Neural cell (in vitro differentiated cells): ENCODE measurements around the gene GUCY2F. TPM values are rescaled to one million over a fixed set of nuclear protein-coding genes. Genes with fewer than 3 reads are reported as not detected.

Experiments used
- H2AFZ ChIP-seq: fragments of 200-600, 300-800 bp; sonication (generic), shearing (Covaris generic); 2 replicates; pipeline ENCODE4 v1.6.0; 2014; ENCODE audit warnings: low read depth, mild to moderate bottlenecking, antibody characterized with exemption, low read length, moderate library complexity
- H3F3A ChIP-seq: fragments of 200-600 bp; shearing (Covaris generic); 2 replicates; pipeline ENCODE4 v1.6.1; 2016; ENCODE audit warnings: mild to moderate bottlenecking, moderate library complexity, mixed read lengths, antibody characterized with exemption, low read length; ENCODE audit not compliant: insufficient read depth, poor library complexity, severe bottlenecking
- H3K27ac ChIP-seq: fragments of 200-600, 300-800 bp; sonication (generic), shearing (Covaris generic); 2 replicates; pipeline ENCODE4 v1.5.1; 2014; ENCODE audit warnings: mild to moderate bottlenecking, low read length, moderate library complexity
- H3K27me3 ChIP-seq: fragments of 300-800, 200-600 bp; sonication (generic), shearing (Covaris generic); 2 replicates; pipeline ENCODE4 v1.6.0; 2014; ENCODE audit warnings: mild to moderate bottlenecking, low read depth, low read length, moderate library complexity; ENCODE audit not compliant: insufficient read depth
- H3K36me3 ChIP-seq: fragments of 300-800, 200-600 bp; sonication (generic), shearing (Covaris generic); 2 replicates; pipeline ENCODE4 v1.5.1; 2014; ENCODE audit warnings: mild to moderate bottlenecking, antibody characterized with exemption, low read length, moderate library complexity; ENCODE audit not compliant: insufficient read depth
- H3K4me2 ChIP-seq: fragments of 300-800, 200-600 bp; sonication (generic), shearing (Covaris generic); 2 replicates; pipeline ENCODE4 v1.6.0; 2014; ENCODE audit warnings: mild to moderate bottlenecking, low read length
- H3K4me3 ChIP-seq: fragments of 300-800, 200-600 bp; sonication (generic), shearing (Covaris generic); 2 replicates; pipeline ENCODE4 v1.5.1; 2014; ENCODE audit warnings: mild to moderate bottlenecking, low read length, moderate library complexity
- H3K79me2 ChIP-seq: fragments of 200-600 bp; shearing (Covaris generic); replicated peaks from 2 replicates; pipeline ENCODE4 v1.6.0; 2014; ENCODE audit warnings: mild to moderate bottlenecking, low read length, moderate library complexity; ENCODE audit not compliant: insufficient read depth
- H3K9ac ChIP-seq: fragments of 300-800, 200-600 bp; sonication (generic), shearing (Covaris generic); 2 replicates; pipeline ENCODE4 v1.6.1; 2016; ENCODE audit warnings: mild to moderate bottlenecking, low read length, mixed read lengths
- H3K9me2 ChIP-seq: fragments of 200-600 bp; shearing (Covaris generic); 2 replicates; pipeline ENCODE4 v1.6.1; 2016; ENCODE audit warnings: mild to moderate bottlenecking, low read length, mixed read lengths; ENCODE audit not compliant: insufficient read depth
- H3K9me3 ChIP-seq: fragments of 200-600, 300-800 bp; sonication (generic), shearing (Covaris generic); 2 replicates; pipeline ENCODE4 v1.6.1; 2016; ENCODE audit warnings: mild to moderate bottlenecking, mixed run types, low read length, moderate library complexity, mixed read lengths
- H4K20me1 ChIP-seq: fragments of 200-600 bp; shearing (Covaris generic); 2 replicates; pipeline ENCODE4 v1.6.1; 2016; ENCODE audit warnings: mild to moderate bottlenecking, mixed run types; ENCODE audit not compliant: insufficient read depth
- CTCF ChIP-seq: fragments of 450-650 bp; IDR thresholded peaks from 2 replicates; pipeline ENCODE4 v1.5.1; 2014; ENCODE audit warnings: antibody characterized with exemption, mild to moderate bottlenecking, moderate library complexity; ENCODE audit not compliant: poor library complexity, severe bottlenecking
- EP300 ChIP-seq: fragments of 450-650 bp; conservative IDR thresholded peaks from 2 replicates; pipeline ENCODE4 v1.6.1; 2014; ENCODE audit warnings: antibody characterized with exemption, mild to moderate bottlenecking, moderate library complexity; ENCODE audit not compliant: poor library complexity, severe bottlenecking
- EZH2 ChIP-seq: fragments of 200-600, 300-800 bp; shearing (Covaris generic), sonication (generic); IDR thresholded peaks from 2 replicates; pipeline ENCODE4 v1.6.1; 2014; ENCODE audit warnings: antibody characterized with exemption, low read length, borderline replicate concordance, mild to moderate bottlenecking; ENCODE audit not compliant: insufficient read depth, poor library complexity, severe bottlenecking
- MXI1 ChIP-seq: fragments of 450-650 bp; conservative IDR thresholded peaks from 2 replicates; pipeline ENCODE4 v1.6.1; 2014; ENCODE audit warnings: antibody characterized with exemption, mild to moderate bottlenecking; ENCODE audit not compliant: poor library complexity, severe bottlenecking
- POLR2AphosphoS5 ChIP-seq: IDR thresholded peaks from 2 replicates; pipeline ENCODE4 v1.6.1; 2012
- RAD21 ChIP-seq: fragments of 450-650 bp; conservative IDR thresholded peaks from 2 replicates; pipeline ENCODE4 v1.6.1; 2014; ENCODE audit warnings: antibody characterized with exemption, mild to moderate bottlenecking, moderate library complexity
- REST ChIP-seq: IDR thresholded peaks from 2 replicates; pipeline ENCODE4 v1.6.1; 2012; ENCODE audit warnings: borderline replicate concordance
- SMC3 ChIP-seq: fragments of 450-650 bp; conservative IDR thresholded peaks from 2 replicates; pipeline ENCODE4 v1.6.1; 2014; ENCODE audit warnings: antibody characterized with exemption, mild to moderate bottlenecking, moderate library complexity; ENCODE audit not compliant: poor library complexity
- TAF1 ChIP-seq: IDR thresholded peaks from 2 replicates; pipeline ENCODE4 v1.6.1; 2012; ENCODE audit warnings: low read depth
- polyA plus RNA-seq: library from polyadenylated mRNA; depleted of rRNA; stranded (reverse); fragments of >200 nt; gene quantifications from 2 replicates; pipeline ENCODE4 v1.2.3, GENCODE V29; 2014

Gene GUCY2F
- polyA plus RNA-seq, 1 donor from 2014 or later = not detected

- H4K20me1 ChIP-seq = no peaks in the 10 kb centered on the region
- H3K9me2 ChIP-seq = no peaks in the 10 kb centered on the region
- H3K4me2 ChIP-seq = no peak overlapping the region
- no peaks in the 10 kb centered on the region for H3K79me2 ChIP-seq
- no peaks in the 10 kb centered on the region for H3K36me3 ChIP-seq
- no peaks in the 10 kb centered on the region for H3K27me3 ChIP-seq
- H3F3A ChIP-seq = no peaks in the 10 kb centered on the region
- no peak overlapping the region for H3K27ac ChIP-seq
- TF ChIP-seq SMC3 (no peak), MXI1 (no peak), REST (no peak), EZH2 (no peak), EP300 (no peak), POLR2AphosphoS5 (no peak), TAF1 (no peak), CTCF (no peak), RAD21 (no peak)
- H3K9ac ChIP-seq = no peak overlapping the region
- H2AFZ ChIP-seq = no peak overlapping the region
- no peaks in the 10 kb centered on the region for H3K9me3 ChIP-seq
- no peak overlapping the region for H3K4me3 ChIP-seq
Measured at GRCh38 chrX:109347632-109348031, 134.3 kb downstream of the GUCY2F start.

GRCh38 chrX:109346491-109346890, 135.4 kb downstream of the GUCY2F start:
- no peaks in the 10 kb centered on the region for H3K36me3 ChIP-seq
- TF ChIP-seq REST (no peak), CTCF (no peak), EZH2 (no peak), EP300 (no peak), RAD21 (no peak), SMC3 (no peak), POLR2AphosphoS5 (no peak), TAF1 (no peak), MXI1 (no peak)
- H3K27ac ChIP-seq = no peak overlapping the region
- H3K4me3 ChIP-seq = no peak overlapping the region
- no peaks in the 10 kb centered on the region for H4K20me1 ChIP-seq
- H3K9ac ChIP-seq = no peak overlapping the region
- H3K27me3 ChIP-seq = no peaks in the 10 kb centered on the region
- H2AFZ ChIP-seq = no peak overlapping the region
- H3K4me2 ChIP-seq = no peak overlapping the region
- H3K79me2 ChIP-seq = no peaks in the 10 kb centered on the region
- H3K9me3 ChIP-seq = no peaks in the 10 kb centered on the region
- no peaks in the 10 kb centered on the region for H3K9me2 ChIP-seq
- no peaks in the 10 kb centered on the region for H3F3A ChIP-seq
